WTC11 (cell line): ENCODE measurements around the gene TRNT1. TPM values are rescaled to one million over a fixed set of nuclear protein-coding genes. Genes with fewer than 3 reads are reported as not detected.

ENCODE experiments used
- ATAC-seq: fragments of 200-7000 bp; cut with Tn5 transposase; 2 replicates; pipeline ENCODE4 v1.10.0; 2021; ENCODE audit warnings: mild to moderate bottlenecking, moderate library complexity
- CTCF ChIA-PET: fragments of 300-600 bp; sonication (Branson Sonifier 250); formaldehyde crosslinking; loops from one replicate; lab custom pipeline; 2021; ENCODE audit warnings: antibody characterized with exemption; lab: Charles Lee
- POLR2A ChIA-PET: fragments of 350-600 bp; sonication (Branson Sonifier 250); formaldehyde crosslinking; loops from one replicate; lab custom pipeline; 2021; ENCODE audit warnings: antibody characterized with exemption; lab: Charles Lee
- DNase-seq: peaks from one replicate; pipeline ENCODE4 v3.0.0; 2021; ENCODE audit warnings: low spot score
- H3K27ac Mint-ChIP-seq: 2 replicates; pipeline ENCODE4 v1.8.0; 2021; ENCODE audit warnings: mixed read lengths
- H3K27me3 Mint-ChIP-seq: 2 replicates; pipeline ENCODE4 v1.8.0; 2021; ENCODE audit warnings: low read depth, mild to moderate bottlenecking, moderate library complexity, mixed read lengths
- H3K36me3 Mint-ChIP-seq: 2 replicates; pipeline ENCODE4 v1.8.0; 2021; ENCODE audit warnings: mixed read lengths
- H3K4me1 Mint-ChIP-seq: 2 replicates; pipeline ENCODE4 v1.8.0; 2022; ENCODE audit warnings: mixed read lengths
- H3K4me3 Mint-ChIP-seq: 2 replicates; pipeline ENCODE4 v1.8.0; 2021; ENCODE audit warnings: mild to moderate bottlenecking, moderate library complexity, mixed read lengths
- H3K9me3 Mint-ChIP-seq: 2 replicates; pipeline ENCODE4 v1.8.0; 2021; ENCODE audit warnings: mixed read lengths
- CBFB ChIP-seq: sonication (generic); formaldehyde crosslinking; IDR thresholded peaks from 2 replicates; pipeline ENCODE4 v1.8.1; 2022; ENCODE audit warnings: mild to moderate bottlenecking, low read depth, missing genetic modification reagents
- ESRRA ChIP-seq: sonication (generic); formaldehyde crosslinking; IDR thresholded peaks from 2 replicates; pipeline ENCODE4 v1.8.1; 2022; ENCODE audit warnings: mild to moderate bottlenecking, missing genetic modification reagents, borderline replicate concordance
- FOXJ3 ChIP-seq: sonication (generic); formaldehyde crosslinking; IDR thresholded peaks from 2 replicates; pipeline ENCODE4 v1.9.0; 2021; ENCODE audit warnings: missing genetic modification reagents, mild to moderate bottlenecking, borderline replicate concordance
- GTF2I ChIP-seq: fragments of 250-450 bp; sonication (Bioruptor Pico); conservative IDR thresholded peaks from 2 replicates; pipeline ENCODE4 v1.4.0; 2021; ENCODE audit warnings: mild to moderate bottlenecking
- IRF2 ChIP-seq: sonication (generic); formaldehyde crosslinking; IDR thresholded peaks from 2 replicates; pipeline ENCODE4 v1.8.0; 2022; ENCODE audit warnings: low read depth, missing genetic modification reagents, borderline replicate concordance
- JAZF1 ChIP-seq: fragments of 250-450 bp; sonication (Bioruptor Pico); IDR thresholded peaks from 2 replicates; pipeline ENCODE4 v1.9.0; 2021; ENCODE audit warnings: moderate library complexity, mild to moderate bottlenecking, inconsistent platforms
- KAT7 ChIP-seq: sonication (generic); formaldehyde crosslinking; IDR thresholded peaks from 2 replicates; pipeline ENCODE4 v1.8.1; 2023; ENCODE audit warnings: missing genetic modification reagents, mild to moderate bottlenecking, borderline replicate concordance
- NFATC4 ChIP-seq: fragments of 250-450 bp; sonication (Bioruptor Pico); IDR thresholded peaks from 2 replicates; pipeline ENCODE4 v1.9.0; 2021; ENCODE audit warnings: mild to moderate bottlenecking
- NFYB ChIP-seq: sonication (generic); formaldehyde crosslinking; conservative IDR thresholded peaks from 2 replicates; pipeline ENCODE4 v1.8.0; 2022; ENCODE audit warnings: low read depth, missing genetic modification reagents
- NR1H2 ChIP-seq: sonication (generic); formaldehyde crosslinking; IDR thresholded peaks from 2 replicates; pipeline ENCODE4 v1.9.0; 2021; ENCODE audit warnings: mild to moderate bottlenecking, moderate library complexity, missing genetic modification reagents
- OVOL2 ChIP-seq: fragments of 250-450 bp; sonication (Bioruptor Pico); IDR thresholded peaks from 2 replicates; pipeline ENCODE4 v1.9.0; 2021; ENCODE audit warnings: mild to moderate bottlenecking, borderline replicate concordance
- PRRX2 ChIP-seq: fragments of 250-450 bp; sonication (Bioruptor Pico); IDR thresholded peaks from 2 replicates; pipeline ENCODE4 v1.8.0; 2021; ENCODE audit warnings: mild to moderate bottlenecking
- RELA ChIP-seq: sonication (generic); formaldehyde crosslinking; IDR thresholded peaks from 2 replicates; pipeline ENCODE4 v1.8.1; 2022; ENCODE audit warnings: missing genetic modification reagents, mild to moderate bottlenecking, borderline replicate concordance
- RORB ChIP-seq: fragments of 250-450 bp; sonication (Bioruptor Pico); IDR thresholded peaks from 2 replicates; pipeline ENCODE4 v1.9.0; 2021; ENCODE audit warnings: mild to moderate bottlenecking
- TCF7 ChIP-seq: sonication (generic); formaldehyde crosslinking; IDR thresholded peaks from 2 replicates; pipeline ENCODE4 v1.8.0; 2022; ENCODE audit warnings: mild to moderate bottlenecking, low read depth, missing genetic modification reagents, moderate library complexity
- ZNF396 ChIP-seq: fragments of 250-450 bp; sonication (Bioruptor Pico); IDR thresholded peaks from 2 replicates; pipeline ENCODE4 v1.8.0; 2021; ENCODE audit warnings: mild to moderate bottlenecking, moderate library complexity, borderline replicate concordance
- total RNA-seq: library from RNA; stranded (reverse); gene quantifications from 3 replicates; pipeline ENCODE4 v1.2.3, GENCODE V29; 2021
- TF ChIP-seq, protein P1 (sequence below): sonication (generic); formaldehyde crosslinking; IDR thresholded peaks from 2 replicates; pipeline ENCODE4 v1.8.0; 2022; ENCODE audit warnings: mild to moderate bottlenecking, missing genetic modification reagents
- TF ChIP-seq, protein P2 (sequence below): sonication (generic); formaldehyde crosslinking; IDR thresholded peaks from 2 replicates; pipeline ENCODE4 v1.8.1; 2022; ENCODE audit warnings: mild to moderate bottlenecking, missing genetic modification reagents, moderate library complexity, borderline replicate concordance
- TF ChIP-seq, protein P3 (sequence below): sonication (generic); formaldehyde crosslinking; IDR thresholded peaks from 2 replicates; pipeline ENCODE4 v1.8.1; 2022; ENCODE audit warnings: low read depth, missing genetic modification reagents, borderline replicate concordance
- TF ChIP-seq, protein P4 (sequence below): sonication (generic); formaldehyde crosslinking; conservative IDR thresholded peaks from 2 replicates; pipeline ENCODE4 v1.8.1; 2022; ENCODE audit warnings: mild to moderate bottlenecking, missing genetic modification reagents
- TF ChIP-seq, protein P5 (sequence below): fragments of 250-450 bp; sonication (Bioruptor Pico); IDR thresholded peaks from 2 replicates; pipeline ENCODE4 v1.8.0; 2021; ENCODE audit warnings: mild to moderate bottlenecking
- TF ChIP-seq, protein P6 (sequence below): sonication (generic); formaldehyde crosslinking; IDR thresholded peaks from 2 replicates; pipeline ENCODE4 v1.8.0; 2023; ENCODE audit warnings: missing genetic modification reagents, mild to moderate bottlenecking, borderline replicate concordance
- TF ChIP-seq, protein P7 (sequence below): sonication (generic); formaldehyde crosslinking; IDR thresholded peaks from 2 replicates; pipeline ENCODE4 v1.8.1; 2023; ENCODE audit warnings: mild to moderate bottlenecking, missing genetic modification reagents, moderate library complexity

The TRNT1 gene
- total RNA-seq, 1 experiment from 2014 or later = 18.8 TPM

DNA sequence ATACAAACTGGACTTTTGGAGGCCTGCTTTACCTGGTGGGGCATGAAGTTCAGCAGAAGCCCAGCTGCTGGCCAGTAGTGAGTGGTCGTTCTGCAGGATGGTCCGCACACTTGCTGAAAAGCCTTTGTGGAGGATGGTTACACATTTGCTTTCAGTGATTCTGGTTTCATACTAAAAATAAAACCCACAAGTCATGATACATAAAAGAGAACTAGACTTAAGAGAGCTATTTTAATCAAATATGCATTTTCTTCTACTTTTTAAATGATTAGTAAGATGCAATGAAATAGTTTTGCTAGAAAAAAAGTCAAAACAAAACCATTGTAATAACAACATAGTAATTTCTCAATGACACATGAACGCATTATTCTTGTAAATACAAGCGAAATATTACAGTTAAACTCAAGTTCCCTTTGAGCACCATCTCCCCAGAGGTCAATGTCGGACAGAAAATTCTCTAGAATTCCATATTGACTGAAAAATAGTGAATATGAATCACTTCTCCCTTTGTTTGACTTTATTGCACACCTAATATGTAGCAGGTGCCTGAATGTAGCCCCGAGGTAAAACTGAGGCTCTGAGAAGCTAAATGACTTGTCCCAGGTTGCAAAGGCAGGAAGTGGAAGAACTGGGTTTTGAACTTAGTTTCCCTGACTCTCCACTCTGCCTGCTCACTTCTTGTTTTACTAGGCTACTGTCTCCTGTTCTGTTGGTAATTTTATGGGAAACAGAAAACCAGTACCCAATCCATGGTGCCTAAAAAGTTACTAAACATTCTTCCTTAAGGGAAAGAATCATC lies 24.9 kb upstream of the TRNT1 start (continued):
- TF ChIP-seq GTF2I (no peak), NR1H2 (CRISPR knock-in tag) (no peak), ZNF396 (no peak)

DNA sequence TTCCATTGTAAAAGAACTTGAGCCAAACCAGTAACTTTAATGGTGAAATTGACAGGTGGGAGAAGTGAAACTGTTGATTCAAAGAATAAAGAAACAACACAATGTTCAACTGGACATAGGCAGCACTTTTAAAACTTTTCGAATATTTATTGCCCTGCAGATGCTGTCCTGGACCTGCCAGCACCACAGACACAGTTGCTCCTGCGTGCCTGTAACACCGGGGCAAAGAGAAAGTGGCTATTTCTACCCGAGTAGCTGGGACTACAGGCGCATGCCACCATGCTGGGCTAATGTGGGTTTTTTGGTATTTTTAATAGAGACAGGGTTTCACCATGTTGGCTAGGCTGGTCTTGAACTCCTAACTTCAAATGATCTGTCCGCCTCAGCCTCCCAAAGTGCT lies 24.0 kb upstream of the TRNT1 start:
- H3K9me3 Mint-ChIP-seq = peaks cover 52% of the 10 kb centered on the region
- ATAC-seq = no peak
- ChIA-PET CTCF (no interaction called here), POLR2A (no interaction called here)
- H3K36me3 Mint-ChIP-seq = peaks cover 19% of the 10 kb centered on the region
- TF ChIP-seq IRF2 = no peak
- TF ChIP-seq NFATC4 (CRISPR knock-in tag) = no peak
- TF ChIP-seq, protein P1, sequence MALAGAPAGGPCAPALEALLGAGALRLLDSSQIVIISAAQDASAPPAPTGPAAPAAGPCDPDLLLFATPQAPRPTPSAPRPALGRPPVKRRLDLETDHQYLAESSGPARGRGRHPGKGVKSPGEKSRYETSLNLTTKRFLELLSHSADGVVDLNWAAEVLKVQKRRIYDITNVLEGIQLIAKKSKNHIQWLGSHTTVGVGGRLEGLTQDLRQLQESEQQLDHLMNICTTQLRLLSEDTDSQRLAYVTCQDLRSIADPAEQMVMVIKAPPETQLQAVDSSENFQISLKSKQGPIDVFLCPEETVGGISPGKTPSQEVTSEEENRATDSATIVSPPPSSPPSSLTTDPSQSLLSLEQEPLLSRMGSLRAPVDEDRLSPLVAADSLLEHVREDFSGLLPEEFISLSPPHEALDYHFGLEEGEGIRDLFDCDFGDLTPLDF (CRISPR knock-in tag) = no peak
- TF ChIP-seq, protein P2, sequence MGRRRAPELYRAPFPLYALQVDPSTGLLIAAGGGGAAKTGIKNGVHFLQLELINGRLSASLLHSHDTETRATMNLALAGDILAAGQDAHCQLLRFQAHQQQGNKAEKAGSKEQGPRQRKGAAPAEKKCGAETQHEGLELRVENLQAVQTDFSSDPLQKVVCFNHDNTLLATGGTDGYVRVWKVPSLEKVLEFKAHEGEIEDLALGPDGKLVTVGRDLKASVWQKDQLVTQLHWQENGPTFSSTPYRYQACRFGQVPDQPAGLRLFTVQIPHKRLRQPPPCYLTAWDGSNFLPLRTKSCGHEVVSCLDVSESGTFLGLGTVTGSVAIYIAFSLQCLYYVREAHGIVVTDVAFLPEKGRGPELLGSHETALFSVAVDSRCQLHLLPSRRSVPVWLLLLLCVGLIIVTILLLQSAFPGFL (CRISPR knock-in tag) = no peak
- TF ChIP-seq TCF7 (CRISPR knock-in tag) = no peak
- TF ChIP-seq NFYB (CRISPR knock-in tag) = no peak
- no peak for TF ChIP-seq PRRX2 (CRISPR knock-in tag)
- TF ChIP-seq OVOL2 (CRISPR knock-in tag) = no peak
- no peak for TF ChIP-seq NR1H2 (CRISPR knock-in tag)
- TF ChIP-seq, protein P3, sequence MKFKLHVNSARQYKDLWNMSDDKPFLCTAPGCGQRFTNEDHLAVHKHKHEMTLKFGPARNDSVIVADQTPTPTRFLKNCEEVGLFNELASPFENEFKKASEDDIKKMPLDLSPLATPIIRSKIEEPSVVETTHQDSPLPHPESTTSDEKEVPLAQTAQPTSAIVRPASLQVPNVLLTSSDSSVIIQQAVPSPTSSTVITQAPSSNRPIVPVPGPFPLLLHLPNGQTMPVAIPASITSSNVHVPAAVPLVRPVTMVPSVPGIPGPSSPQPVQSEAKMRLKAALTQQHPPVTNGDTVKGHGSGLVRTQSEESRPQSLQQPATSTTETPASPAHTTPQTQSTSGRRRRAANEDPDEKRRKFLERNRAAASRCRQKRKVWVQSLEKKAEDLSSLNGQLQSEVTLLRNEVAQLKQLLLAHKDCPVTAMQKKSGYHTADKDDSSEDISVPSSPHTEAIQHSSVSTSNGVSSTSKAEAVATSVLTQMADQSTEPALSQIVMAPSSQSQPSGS (CRISPR knock-in tag) = no peak
- TF ChIP-seq FOXJ3 (CRISPR knock-in tag) = no peak
- no peak for TF ChIP-seq JAZF1 (CRISPR knock-in tag)
- TF ChIP-seq KAT7 (CRISPR knock-in tag) = no peak
- H3K27ac Mint-ChIP-seq = no peak overlapping the region
- no peaks in the 10 kb centered on the region for H3K4me1 Mint-ChIP-seq
- H3K4me3 Mint-ChIP-seq = no peak overlapping the region
- H3K27me3 Mint-ChIP-seq = no peaks in the 10 kb centered on the region; the same call in 1 of the 2 replicates
- no peak for DNase-seq

DNA sequence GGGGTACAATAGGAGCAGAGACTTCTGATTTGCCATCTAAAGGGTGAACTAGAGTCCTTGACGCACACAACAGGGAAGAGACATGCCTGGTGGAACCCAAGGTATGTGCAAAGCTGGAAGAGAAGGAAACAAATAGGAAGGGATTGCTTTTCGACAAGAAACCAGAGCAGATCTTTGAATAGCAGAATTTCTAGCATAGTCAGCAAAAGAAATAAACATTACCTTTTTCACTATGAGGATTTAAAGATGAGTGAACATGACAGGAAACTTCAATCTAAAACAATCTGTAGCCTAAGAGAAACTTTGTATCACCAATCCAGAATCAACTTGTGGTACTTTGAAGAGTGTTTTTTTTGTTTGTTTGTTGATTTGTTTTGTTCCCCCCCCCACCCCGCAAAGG lies 21.5 kb upstream of the TRNT1 start:
- Mint-ChIP-seq H3K27ac (no peak overlapping the region), H3K27me3 (no peaks in the 10 kb centered on the region; the same call in 1 of the 2 replicates), H3K36me3 (peaks cover 12% of the 10 kb centered on the region), H3K9me3 (peaks cover 50% of the 10 kb centered on the region), H3K4me1 (no peaks in the 10 kb centered on the region; the same call in 1 of the 2 replicates), H3K4me3 (no peak overlapping the region)
- POLR2A ChIA-PET = no interaction called here
- CTCF ChIA-PET = no interaction called here
- TF ChIP-seq CBFB (CRISPR knock-in tag) = no peak
- TF ChIP-seq ESRRA (CRISPR knock-in tag) = no peak
- TF ChIP-seq, protein P4, sequence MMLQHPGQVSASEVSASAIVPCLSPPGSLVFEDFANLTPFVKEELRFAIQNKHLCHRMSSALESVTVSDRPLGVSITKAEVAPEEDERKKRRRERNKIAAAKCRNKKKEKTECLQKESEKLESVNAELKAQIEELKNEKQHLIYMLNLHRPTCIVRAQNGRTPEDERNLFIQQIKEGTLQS = no peak
- TF ChIP-seq, protein P5, sequence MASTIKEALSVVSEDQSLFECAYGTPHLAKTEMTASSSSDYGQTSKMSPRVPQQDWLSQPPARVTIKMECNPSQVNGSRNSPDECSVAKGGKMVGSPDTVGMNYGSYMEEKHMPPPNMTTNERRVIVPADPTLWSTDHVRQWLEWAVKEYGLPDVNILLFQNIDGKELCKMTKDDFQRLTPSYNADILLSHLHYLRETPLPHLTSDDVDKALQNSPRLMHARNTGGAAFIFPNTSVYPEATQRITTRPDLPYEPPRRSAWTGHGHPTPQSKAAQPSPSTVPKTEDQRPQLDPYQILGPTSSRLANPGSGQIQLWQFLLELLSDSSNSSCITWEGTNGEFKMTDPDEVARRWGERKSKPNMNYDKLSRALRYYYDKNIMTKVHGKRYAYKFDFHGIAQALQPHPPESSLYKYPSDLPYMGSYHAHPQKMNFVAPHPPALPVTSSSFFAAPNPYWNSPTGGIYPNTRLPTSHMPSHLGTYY (CRISPR knock-in tag) = no peak
- no peak for TF ChIP-seq RORB
- TF ChIP-seq, protein P6, sequence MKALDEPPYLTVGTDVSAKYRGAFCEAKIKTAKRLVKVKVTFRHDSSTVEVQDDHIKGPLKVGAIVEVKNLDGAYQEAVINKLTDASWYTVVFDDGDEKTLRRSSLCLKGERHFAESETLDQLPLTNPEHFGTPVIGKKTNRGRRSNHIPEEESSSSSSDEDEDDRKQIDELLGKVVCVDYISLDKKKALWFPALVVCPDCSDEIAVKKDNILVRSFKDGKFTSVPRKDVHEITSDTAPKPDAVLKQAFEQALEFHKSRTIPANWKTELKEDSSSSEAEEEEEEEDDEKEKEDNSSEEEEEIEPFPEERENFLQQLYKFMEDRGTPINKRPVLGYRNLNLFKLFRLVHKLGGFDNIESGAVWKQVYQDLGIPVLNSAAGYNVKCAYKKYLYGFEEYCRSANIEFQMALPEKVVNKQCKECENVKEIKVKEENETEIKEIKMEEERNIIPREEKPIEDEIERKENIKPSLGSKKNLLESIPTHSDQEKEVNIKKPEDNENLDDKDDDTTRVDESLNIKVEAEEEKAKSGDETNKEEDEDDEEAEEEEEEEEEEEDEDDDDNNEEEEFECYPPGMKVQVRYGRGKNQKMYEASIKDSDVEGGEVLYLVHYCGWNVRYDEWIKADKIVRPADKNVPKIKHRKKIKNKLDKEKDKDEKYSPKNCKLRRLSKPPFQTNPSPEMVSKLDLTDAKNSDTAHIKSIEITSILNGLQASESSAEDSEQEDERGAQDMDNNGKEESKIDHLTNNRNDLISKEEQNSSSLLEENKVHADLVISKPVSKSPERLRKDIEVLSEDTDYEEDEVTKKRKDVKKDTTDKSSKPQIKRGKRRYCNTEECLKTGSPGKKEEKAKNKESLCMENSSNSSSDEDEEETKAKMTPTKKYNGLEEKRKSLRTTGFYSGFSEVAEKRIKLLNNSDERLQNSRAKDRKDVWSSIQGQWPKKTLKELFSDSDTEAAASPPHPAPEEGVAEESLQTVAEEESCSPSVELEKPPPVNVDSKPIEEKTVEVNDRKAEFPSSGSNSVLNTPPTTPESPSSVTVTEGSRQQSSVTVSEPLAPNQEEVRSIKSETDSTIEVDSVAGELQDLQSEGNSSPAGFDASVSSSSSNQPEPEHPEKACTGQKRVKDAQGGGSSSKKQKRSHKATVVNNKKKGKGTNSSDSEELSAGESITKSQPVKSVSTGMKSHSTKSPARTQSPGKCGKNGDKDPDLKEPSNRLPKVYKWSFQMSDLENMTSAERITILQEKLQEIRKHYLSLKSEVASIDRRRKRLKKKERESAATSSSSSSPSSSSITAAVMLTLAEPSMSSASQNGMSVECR = no peak
- TF ChIP-seq PRRX2 (CRISPR knock-in tag) = no peak
- TF ChIP-seq RELA = no peak
- TF ChIP-seq, protein P7, sequence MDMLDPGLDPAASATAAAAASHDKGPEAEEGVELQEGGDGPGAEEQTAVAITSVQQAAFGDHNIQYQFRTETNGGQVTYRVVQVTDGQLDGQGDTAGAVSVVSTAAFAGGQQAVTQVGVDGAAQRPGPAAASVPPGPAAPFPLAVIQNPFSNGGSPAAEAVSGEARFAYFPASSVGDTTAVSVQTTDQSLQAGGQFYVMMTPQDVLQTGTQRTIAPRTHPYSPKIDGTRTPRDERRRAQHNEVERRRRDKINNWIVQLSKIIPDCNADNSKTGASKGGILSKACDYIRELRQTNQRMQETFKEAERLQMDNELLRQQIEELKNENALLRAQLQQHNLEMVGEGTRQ (CRISPR knock-in tag) = no peak
- no peak for DNase-seq
- ATAC-seq = no peak
